ENCODE measurements around the gene BARX1.

Gene BARX1

DNA sequence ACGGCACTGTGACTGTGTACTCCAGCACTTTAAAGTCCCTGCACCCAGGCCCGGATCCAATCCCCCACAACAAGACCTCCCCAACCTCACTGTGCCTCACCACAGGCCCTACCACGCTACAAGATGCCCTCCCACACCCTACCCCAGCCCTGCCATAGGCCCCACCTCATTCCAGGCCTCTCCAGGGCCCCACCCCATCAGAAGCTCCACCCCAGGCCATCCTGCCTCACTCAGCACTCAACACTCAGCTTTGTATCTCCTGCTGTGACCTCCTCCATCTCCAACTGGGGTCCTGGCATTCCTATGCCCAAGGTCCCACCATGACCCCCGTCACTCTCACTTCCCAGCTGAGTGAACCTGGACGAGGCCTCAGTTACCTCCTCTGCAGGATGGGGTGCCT is 38.8 kb downstream of the BARX1 start:
- no peak for DNase-seq

DNA sequence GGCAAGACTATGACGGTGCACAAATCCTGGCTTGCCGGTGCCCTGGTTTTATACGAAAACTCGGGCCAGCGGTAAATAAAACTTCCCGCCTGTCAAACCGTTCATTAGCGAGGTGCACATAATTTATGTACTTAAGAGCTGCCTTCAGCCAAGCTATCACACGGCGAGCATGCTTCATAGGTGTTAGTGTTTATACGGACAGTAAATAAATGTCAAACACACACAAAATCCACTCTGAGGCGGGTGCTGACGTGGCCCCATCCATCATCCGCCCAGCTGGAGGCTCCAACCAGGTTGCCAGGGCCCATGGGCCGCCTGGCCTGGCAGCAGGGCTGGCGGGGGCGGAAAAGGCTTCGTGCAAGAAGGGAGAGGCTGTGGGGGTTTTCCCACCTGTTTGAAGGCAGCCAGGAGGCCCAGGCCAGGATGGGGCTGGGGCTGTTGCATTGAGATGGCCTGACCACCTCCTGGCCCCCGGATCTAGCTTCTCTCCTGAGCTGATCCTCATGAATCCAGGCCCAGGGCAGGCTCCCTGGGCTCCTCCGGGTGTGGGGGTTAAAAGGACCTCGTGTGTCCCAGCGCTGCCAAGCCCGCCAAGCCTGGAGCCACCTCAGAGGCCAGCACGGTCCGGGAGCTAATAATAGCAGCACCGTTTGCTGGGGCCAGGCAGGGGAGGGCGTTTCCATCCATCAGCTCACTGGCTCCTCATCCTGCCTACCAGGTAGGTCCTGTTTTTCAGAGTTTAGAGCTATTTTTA is 43.2 kb downstream of the BARX1 start:
- DNase-seq: no peak

DNA sequence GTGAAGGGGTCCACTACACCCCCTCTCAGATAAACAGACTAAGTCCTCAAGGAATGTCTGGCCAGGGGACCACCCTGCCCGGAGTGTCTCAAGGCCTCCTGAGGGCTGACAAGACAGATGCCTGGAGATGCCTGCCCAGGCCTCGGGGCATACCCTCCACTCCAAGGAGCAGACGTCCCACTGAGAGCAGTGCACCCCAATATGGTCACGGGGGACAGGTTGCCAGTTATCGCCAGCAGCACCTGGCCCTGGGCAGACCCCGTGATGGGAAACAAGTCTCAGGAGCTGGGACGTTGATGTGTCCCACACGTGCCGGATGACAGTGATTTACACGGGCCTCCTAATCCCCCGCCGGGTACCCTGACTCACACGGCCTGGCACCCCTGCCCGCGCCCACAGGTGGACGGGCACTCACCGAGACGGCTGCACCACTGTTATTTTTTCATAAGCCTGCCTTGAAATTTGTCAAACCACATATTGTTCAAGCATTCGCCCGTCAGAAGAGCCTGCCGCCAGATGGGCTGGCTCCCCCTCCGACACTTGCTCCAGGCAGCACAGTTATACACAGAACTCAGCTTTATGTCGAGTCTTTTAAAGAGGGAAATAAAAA is 43.9 kb downstream of the BARX1 start:
- no peak for DNase-seq

DNA sequence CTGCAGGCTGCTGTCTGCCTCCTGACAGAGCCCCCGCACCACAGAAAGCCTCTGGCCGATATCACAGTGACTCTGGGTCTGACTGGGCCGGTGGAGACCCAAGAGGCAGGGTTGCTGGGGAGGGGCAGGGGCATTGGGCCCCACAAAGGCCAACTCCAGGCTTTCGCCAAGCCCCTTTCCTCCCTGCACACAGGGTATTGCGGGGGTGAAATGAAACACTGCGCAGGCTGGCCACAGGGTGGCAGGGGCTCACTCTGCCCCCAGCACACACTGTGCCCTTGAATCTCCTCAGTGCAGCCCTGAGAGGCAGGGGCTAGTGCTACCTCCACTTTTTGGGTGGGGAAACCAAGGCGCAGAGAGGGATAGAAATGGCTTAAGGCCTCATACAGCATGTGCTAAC is 44.6 kb downstream of the BARX1 start:
- DNase-seq: no peak

DNA sequence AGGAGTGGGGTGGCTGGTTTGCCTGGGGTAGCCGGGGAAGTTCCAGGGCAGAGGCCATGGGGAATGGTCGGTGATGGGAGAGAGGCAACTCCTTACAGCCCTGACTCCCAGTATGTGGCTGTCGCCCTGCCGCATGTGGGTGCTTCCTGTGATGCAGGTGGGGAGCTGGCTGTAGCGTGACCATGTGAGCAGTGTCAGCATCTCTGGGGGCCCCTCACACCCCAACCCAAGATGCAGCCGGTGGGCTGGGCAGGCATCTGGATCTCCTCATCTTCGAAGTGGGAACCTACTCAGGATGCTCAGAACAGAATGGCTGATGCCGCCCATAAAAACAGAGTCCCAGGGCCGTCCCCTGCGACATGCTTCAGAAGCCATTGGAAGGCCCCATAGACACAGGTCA is 45.0 kb downstream of the BARX1 start:
- DNase-seq: no peak

DNA sequence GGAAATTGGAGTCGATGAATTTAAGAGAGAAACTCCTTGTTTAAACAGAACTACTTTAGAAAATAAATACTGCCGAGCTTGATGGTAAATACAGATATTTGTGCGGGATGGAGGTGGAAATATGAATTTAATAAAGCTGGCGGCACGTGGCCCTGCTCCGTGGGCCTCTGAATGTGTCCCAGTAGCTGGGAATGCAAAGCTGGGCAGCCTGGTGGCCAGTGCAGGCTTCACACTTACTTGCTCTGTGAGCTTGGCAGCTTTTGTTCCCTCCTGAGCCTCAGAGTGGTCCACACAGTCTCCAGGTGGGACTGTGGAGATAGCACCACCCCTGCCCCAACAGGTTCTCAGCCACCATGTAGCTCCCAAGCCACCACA is 45.9 kb downstream of the BARX1 start:
- no peak for DNase-seq

DNA sequence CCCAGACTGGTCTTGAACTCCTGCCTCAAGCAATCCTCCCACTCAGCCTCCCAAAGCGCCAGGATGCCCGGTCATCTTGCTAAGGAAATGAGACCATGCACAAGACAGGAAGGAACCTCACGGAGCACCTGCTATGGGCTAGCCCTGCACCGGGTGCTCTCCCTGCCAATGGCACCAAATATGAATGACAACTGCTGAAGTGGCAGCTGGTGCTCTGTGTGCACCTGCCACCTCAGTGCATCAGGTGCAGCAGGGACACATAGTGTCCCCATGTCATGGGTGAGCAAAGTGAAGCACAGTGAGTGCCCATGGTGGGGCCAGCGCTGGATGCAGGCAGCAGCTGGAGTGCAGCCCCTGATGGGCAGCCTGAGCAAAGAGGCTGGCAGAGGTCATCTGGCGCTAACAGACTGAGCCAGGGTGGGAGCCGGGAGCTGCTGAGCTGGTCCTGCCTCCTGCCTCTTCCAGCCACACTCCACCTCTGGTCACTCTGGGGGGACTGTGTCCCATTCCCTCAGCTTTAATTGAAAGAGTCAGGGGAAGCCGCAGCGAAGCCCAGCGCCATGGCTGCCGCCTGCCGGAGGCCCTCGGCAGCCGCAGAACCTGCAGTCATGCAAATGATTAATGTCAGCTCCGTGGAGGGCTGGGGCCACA is 46.4 kb downstream of the BARX1 start:
- no peak for DNase-seq

DNA sequence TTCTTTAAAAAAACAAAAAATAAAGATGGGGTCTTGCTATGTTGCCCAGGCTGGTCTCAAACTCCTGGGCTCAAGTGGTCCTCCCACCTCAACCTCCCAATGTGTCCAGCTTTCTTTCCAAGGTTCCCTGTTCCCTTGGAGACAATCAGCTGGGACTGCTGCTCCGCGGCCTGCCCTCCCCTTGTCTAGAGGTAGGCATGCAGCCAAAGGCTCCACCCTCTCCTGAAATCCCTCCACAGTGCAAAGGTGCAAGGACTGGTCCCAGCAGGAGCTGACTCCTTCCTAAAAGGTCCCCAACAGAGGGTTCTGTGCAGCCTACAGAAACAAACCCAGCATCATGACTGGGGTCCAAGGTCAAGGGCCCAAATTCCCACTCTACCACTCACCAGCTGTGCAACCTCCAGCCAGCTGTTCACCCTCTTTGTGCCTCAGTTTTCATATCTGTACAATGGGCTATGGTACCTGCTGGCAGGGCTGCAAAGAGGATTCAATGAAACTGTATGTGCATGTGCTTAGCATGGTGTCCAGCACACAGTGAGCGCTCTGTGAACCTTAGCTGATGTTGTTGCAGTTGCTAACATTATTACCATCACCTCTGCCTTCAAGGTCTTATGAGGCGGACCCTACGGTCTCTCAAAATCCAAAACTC is 47.5 kb downstream of the BARX1 start:
- DNase-seq: no peak

DNA sequence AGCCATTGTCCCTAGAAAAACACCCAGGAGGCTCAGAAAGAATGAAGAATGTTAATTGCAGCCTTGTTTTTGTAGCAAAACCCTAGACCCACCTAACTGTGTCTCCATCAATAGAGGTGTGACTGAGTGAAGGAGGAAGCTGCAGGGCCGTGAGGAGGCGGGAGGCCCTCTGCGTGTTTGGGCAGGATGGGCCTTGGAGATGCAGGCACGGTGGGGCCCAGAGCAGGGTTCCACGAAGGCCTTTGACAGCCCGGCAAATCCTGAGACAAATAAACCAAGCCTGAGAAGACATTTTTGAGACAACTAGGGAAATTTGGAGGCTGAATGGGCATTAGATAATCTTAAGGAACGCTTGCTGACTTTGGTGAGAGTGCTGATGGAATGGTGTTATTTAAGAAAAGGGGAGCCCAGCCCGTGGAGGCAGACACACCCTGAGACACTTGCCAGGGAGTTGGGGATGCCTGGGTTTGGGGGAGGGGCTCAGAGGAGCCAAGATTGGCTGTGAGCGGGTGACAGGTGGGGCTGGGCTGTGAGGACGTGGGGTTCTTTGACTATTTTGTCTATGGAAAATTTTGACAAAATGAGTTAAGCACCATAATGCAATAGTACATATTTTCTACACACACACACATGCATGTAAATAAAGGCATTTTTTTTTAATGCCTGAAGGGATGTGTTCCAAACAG is 48.8 kb downstream of the BARX1 start:
- DNase-seq: no peak

DNA sequence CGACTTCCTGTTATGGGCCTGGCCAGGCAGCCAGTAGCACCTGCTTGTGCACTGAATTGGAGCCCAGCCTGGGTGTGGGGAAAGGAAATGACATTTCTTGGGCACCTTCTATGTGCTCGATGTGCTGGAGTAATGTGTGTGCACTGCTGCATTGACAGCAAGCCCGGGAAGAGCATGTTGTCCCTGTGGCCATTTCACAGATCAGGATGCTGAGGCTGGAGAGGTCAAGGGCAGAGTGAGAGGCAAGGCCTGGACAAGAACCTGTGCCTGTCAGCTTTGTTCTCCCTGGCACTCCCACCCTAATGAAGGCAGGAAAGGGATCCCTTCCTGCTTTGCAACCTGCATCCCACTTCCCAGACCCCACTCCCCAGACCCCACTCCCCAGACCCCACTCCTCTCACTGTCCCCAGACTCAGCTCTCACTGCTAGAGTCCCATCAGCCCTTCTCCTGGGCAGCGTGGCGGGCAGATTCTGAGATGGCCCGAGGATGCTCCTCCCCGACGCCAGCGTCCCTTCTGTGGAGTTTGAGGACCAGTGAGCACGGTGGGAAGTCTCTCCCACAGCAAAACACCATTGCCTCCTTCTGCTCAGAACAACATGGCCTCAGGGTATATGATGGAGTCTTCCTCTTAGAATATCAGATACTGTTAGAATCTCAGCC is 49.6 kb downstream of the BARX1 start:
- no peak for DNase-seq

DNA sequence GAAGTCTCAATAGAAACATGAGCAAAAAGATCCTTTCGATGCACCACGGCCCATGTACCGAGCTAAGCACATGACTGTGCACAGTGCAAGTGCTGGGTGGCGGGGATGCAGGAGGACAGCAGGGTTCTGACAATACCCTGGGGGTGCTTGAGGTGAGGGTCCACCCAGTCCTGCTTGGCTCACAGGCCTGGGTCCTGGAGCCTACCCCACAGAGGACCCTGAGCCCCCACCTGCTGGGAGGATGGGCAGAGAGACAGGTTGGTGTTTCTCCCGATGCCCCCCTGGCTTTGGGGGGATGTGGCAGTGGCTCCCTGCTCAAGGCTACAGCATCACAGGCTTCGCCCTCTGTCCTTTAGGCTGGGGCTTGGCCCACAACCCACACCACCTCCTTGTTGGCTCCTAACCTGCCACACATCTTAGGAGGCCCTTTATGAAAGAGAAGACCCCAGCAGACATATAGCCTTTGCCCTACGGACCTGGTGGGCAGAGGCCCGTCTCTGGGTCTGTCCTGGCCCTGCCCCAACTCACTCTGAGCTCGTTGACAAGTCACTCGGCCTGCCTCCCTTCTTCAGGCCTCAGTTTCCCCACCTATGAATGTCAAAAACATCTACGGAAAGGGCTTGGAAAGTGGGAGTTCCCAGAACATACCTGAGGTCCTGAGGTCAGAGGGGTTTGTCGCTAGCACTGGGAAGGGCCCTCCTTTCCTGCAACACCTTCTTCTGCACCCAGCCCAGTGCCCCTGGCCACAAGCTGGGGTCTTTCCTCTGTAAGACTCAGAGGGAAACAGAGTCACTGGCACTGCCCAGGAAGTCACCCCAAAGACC is 50.3 kb downstream of the BARX1 start:
- no peak for DNase-seq

DNA sequence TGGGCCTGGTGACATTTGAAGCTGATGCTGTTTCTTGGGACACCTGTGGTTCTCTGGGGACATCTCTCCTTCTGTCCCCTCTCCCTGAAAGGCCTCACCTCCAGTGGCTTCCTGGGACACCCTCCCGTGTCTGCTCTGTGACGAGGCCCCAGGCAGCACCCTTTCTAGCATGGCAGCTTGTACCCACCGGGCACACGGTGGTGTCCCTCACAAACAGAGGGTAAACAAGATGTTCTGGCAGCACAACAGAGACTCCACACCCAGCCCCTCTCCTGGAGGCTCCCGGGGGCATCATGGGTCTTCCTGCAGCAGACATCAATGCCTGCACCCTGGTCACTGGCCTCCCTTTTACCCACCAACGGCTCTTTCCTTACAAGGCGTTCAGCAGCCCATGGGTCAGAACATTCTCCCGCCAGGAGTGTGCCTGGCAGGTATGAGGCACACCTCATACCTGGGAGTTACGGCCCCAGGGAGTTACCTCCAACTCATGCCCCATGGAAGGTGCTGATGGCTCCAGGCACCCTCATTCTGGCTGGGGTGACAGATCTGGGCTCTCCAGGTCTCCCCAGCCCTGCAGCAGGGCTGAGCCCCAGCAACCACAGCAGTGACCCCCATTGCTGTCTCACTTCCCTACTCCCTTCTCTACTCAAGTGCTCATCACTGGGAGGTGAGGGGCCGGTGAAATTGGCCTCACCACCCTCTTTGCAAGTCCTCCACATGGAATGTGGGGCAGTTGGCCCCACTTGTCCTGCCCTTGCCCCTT is 51.1 kb downstream of the BARX1 start:
- DNase-seq: no peak

DNA sequence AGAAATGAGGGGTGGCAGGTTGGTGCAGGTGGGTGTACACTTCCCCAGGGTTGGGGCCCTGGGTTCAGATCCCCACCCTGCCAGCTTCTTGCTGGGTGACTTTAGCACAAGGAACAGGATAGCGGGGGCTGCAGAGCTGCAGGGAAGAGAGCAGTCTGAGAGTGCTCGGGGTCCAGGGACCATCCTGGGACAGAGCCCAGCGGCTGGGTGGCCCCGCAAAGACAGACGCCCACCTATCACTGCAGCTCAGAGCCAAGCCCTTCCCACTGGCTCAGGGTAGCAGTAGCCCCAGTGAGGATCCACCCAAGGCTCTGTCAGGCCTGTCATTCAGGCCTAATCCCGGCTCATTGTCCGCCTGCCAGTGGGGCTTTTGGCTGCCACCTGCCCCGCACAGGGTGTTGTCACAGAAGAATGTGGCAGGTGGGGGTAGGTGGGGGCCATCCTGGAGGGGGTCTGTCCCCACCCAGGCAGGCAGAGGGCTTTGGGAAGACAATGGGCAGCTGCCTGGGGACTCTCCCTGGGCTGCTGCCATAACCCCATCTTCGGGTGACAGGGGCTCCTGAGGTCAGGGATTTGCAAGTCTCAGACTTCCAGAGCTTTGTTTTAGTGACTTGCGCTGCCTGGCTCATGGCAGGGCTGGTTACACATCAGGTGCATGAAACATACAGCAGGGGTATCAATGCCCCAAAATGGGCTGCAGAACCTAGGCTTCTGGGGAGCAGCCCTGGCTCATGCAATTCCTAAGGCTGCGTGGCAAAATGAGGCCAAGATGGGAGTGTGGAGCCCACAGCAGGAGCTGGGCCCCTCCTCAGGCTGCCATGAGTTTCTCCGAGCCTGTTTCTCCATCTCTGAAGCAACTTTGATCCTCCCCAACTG is 52.1 kb downstream of the BARX1 start:
- DNase-seq: no peak

DNA sequence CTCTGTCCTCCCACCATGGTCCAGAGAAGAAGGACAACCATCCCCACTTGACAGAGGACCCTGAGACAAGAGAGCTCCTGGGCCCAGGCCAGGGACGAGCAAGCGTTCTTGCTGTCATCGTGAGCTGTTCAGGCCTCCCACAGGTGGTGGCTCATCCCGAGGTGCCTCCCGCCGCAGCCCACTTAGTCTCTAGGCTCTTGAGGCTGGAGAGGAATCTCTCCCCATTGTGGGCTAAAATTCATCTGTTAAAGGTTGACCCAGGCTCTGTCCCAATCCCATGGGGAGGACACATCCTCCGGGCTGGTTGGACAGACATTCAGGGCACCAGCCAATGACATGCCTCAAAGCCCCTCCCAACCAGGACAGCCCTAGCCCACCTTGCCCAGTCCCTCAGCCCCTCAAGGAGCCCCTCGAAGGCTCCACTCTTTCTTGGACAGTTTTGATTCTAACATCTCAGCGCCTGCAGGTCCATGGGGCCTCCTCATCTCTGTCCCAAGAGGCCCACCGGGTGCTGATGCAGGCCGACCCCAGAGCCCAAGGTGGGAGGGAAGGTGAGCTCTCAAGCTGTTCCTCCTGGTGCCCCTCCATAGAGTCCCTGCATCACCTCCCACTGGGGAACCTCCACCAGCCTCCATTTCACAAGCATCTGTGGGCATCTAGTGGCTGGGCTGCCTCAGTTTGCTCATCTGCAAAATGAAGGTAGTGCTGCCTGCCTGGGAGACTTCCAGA is 52.9 kb downstream of the BARX1 start:
- no peak for DNase-seq
